HG03097 (cell line): ENCODE data around the gene LMCD1.

Experiments
- ATAC-seq: cut with Tn5 transposase; IDR thresholded peaks from one replicate; pipeline ENCODE4 v1.9.1; 2021; ENCODE audit not compliant: unreplicated experiment, low FRiP score

Gene LMCD1

DNA sequence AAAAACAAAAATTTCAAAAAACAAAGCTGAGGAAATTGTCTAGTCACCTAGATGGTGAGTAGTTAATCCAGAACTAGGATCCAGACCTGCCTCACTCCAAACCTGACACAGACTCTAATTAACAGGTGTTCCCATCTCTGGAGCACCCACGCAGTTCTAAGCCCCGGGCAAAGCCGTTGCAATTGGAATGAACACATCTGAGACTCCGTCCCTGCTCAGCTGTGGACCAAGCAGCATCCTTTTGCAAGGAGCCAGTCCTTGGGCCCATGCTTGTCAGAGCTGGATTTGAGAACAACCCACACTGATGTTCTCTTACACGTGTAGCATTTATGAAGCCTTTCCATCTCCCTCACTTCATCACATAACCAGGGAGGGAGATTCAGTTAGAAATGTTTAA, 54.8 kb downstream of the LMCD1 start:
- no peak for ATAC-seq

DNA sequence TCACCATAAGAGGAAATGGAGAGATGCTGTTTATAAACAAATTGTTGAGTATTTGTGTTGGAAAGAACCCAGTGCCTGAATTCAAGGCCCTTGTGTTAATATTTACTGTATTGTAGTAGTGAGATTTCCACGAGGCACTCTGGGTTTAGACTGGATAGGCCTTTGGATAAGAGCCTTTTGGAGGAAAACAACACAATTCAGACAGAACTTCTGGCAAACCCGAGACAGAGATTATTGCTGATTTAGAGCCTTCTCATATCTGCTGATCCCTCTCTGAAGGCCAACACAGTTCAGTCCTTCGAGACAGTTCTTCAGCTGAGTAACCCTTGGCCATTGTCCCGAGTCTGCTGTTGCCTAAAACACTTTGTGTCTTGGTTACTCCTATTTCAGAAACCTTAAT, 55.7 kb downstream of the LMCD1 start:
- no peak for ATAC-seq

DNA sequence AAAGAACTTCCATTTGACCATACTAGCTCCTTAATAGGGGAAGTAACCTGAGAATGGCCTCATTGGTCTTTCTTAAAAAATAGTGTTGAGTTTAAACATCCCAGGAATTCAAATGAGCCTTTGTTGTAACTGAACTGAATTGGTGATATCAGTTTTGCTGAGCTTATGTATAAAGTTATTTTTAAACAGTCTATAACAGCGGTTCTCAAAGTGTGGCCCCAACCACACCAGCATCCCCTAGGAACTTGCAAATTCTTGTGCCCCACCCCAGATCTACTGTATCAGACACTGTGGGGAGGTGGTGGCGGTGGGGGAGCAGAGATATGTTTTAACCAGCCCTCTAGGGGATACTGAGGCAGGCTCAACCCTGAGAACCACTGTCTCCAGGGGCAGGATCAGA, 57.0 kb downstream of the LMCD1 start:
- ATAC-seq = no peak

DNA sequence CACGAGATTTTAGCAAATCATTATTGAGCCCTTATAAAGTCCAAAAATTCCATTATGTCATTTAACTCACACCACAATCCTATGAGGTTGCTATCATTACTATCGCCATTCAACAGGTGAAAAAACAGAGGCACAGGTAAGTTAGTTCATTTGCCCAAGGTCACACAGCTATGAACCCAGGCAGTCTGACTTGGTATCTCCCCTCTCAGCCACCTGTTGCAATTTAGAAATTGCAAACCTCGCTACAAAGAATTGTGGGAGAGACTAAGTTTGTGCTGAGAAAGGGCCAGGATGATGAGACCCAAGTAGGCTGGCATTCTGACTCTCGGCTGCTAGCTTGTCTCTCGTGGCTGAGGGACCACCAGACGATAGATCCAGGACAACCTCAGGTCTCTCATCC, 57.7 kb downstream of the LMCD1 start:
- no peak for ATAC-seq

DNA sequence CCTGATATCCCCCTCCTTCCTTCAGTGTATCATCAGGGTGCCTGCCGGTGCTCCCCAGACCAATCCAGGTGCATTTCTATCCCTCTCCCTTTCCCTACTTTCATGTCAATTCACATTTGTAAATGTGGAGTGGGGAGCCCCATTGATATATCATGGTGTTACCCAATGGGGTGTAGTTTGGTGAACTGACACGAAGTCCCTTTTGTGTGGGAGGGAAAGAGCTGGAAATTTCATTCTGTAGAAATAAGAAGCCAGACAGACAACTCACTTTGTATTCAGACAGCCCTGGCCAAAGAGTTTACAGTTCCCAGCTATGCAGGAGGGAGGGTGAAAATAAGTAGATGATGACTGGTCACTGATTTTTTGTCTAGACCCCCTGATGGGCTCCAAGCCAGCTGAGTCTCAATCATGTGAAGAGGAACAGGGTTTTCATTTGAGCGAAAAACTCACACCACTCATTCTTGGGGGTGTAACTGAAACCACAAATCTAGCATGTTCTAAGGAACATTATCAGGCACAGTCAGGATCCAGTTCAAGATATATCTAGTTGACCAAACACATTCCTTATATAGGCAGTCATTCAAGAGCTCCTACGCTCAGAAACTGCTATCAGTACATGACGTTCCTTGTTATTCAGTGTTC, 58.9 kb downstream of the LMCD1 start:
- no peak for ATAC-seq

DNA sequence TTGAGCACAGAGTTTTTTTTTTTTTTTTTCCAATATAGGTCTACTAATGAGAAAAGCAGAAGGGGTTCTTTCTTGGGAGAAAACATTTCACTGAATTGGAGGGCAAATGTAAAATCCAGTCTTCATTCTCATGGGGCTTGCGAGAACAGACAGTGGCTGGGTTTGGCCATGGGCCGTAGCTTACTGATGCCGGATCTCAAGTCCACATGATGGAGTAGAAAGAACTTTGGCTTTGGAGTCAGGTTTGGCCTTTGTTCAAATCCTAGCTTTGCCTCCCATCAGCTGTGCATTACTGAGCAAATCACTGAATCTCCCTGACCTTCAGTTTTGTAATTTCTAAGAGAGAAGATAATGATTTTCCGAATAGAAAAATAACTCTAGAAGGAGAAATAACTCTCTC, 59.7 kb downstream of the LMCD1 start:
- no peak for ATAC-seq

DNA sequence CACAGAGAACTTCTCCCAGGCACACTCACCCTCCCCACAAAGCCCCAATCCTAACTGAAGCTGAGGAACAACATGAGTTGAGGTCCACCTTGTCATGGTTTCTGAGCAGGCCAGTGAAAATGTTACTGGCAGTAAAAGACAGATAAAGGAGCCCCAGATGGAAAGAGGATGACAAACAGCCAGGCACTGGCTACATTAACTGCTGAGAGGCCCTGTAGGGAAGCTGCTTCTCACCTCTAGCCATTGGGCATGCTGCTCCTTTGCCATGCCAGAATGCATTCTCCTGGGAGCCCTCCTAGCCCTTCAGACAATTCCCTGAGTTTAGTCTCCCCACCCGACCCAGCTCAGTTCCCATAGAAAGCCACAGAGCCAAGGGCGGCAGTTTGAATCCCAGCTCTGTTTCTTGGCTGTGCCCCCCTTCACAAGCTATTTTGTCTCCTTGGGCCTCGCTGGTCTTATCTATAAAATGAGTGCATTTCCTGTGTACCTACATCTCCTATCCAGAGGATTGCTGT, 60.5 kb downstream of the LMCD1 start:
- ATAC-seq = no peak

DNA sequence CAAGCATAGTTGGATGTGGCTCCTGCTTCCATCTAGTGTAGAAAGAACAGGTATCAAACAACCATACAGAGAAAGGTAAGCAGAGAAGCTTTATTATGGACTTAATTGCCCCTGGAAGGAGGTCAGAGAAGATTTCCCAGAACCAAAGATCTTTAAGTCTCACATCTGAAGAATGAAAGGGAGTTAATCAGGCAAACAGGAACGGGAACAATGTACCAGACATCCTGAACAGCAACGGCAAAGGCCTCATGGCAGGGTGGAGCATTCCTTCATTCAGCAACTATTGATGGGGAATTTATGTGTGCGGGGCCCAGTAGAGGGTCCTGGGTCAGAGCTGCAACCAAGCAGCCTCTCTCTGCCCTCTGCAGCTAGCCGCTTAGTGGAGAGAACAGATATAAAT, 61.5 kb downstream of the LMCD1 start:
- no peak for ATAC-seq

DNA sequence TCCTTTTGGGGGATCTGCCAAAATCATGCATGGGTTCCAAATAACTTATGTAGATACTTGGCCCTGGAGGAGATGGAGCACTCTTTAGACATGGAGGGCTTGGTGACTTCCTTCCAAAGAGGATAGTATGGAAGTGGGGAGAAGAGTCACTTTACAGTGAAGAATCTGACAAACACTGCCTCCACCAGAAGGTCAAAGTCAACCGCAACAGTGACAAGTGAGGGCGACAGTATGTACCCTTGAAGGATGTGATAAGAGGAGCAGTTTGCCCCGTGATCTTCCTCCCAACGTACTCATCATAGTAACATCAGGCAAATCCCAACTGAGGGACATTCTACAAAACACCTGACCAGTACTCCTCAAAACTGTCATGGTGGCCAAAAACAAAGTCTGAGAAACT, 62.0 kb downstream of the LMCD1 start:
- ATAC-seq = no peak

DNA sequence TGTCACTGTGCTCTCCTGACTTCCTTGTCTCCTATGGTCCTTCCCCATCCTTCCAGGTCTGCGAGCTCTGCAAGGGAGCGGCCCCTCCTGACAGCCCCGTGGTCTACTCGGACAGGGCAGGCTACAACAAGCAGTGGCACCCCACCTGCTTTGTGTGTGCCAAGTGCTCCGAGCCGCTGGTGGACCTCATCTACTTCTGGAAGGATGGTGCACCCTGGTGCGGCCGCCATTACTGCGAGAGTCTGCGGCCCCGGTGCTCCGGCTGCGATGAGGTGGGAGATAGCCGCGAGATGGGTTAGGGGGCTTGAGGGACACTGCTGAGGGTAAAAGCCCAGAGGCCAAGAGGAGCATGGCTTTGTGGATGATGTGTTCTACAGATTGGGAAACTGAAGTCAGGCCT, 63.8 kb downstream of the LMCD1 start:
- ATAC-seq = no peak

DNA sequence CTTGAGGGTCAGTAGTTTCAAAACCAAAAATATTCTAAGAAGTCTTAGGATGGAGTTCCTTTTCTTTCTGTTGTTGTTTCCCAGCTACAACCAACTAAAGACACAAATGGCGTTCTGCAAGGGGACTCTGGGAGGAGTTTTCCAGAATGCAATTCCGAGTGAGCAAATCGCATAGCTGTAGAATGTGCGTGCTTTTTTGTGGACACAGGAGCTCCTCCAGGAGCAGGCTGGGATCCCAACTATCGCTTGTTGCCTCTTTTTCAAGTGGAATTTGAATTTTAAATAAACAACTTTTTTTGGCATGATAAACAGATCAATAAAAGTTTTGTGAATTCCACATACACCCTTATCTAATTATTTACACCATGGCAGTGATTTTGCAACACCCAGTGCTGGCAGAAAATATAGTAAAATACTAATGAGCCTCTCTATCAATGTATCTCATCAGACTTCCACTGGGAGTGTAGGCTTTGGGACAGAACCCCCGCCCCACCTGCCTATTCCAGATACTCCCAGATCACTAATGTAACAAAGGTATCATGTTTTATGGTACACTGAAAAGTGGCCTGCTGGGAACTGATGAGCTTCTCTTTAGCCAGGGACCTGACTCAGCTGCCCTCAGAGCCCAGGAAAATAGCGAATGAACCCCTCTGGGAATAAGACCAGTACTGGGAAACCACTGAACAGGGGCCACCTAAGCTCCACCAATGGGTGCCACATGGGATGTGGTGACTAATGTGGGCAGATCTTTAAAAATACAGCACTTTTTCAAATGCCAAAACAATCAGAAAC, 66.4 kb downstream of the LMCD1 start:
- ATAC-seq = no peak

DNA sequence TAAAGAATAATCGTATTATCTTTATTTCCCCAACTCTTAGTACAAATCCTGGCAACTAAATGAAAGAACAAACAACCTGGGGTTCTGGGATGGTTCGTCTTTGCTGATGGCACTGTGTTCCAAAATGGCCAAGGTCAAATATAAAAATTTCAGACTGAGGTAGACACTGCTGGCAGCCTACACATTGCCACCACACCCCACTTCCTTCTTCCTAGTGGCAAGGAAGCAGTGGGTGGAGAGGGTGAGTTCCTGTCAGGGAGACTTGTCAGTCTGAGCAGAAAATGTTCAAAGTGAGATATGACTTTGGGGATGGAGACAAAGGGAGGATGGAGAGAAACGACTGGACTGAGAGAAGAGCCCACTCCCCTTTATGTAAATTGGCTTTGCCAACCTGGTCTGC, 69.6 kb downstream of the LMCD1 start:
- ATAC-seq = no peak

DNA sequence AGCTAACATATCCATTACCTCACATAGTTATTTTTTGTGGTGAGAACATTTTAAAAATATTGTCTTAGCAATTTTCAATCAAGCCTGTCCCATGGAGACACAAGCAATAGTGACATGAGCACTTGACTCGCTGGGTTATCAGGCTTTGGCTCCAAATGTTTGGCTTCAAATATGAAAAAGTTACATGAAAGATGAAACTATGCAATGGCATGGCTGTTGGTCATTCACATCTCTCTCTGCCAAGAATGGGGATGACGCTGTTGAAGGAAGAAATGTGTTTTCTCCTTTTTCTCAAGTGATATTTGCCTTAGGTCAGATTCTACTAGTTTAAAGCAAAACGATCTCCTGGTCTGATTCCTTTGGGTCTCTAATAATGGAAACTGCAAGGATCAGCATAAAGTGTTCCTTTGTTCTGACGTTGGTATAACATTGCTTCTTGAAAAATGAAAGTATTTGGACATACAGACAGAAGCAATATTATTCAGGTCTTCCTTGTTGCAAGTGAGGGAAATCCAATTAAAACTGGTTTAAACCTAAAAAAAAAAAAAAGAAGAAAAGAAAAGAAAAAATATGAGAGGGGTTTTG, 71.8 kb downstream of the LMCD1 start:
- ATAC-seq = no peak

DNA sequence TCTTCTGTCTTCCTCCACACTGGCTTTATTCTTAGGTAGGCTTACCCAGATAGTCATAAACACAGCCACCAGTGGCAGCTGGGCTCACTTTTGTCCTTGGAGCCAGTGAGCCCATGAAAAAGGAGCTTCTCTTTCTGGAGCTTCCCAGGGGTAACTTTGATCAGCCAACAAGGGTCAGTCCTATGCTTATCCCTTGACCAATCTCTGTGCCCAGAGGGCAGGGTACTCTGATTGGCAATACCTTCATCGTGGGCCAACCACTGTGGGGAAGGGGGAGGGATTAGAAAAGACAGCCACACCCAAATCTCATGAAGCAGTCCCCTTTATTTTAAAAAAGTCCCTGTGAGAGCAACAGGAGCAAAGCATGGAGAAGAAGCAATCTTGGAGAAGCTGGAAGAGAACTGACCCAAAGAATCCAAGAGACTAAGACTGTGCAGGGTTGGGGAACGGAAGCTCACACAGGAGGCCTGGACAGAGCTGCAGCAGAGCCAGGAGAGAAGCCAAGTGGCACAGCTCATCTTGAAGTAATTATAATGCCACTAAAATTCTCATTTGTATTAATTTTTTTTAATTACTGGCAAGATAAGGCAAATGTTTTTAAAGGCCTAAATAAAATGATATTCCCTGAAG, 72.5 kb downstream of the LMCD1 start:
- ATAC-seq = no peak

DNA sequence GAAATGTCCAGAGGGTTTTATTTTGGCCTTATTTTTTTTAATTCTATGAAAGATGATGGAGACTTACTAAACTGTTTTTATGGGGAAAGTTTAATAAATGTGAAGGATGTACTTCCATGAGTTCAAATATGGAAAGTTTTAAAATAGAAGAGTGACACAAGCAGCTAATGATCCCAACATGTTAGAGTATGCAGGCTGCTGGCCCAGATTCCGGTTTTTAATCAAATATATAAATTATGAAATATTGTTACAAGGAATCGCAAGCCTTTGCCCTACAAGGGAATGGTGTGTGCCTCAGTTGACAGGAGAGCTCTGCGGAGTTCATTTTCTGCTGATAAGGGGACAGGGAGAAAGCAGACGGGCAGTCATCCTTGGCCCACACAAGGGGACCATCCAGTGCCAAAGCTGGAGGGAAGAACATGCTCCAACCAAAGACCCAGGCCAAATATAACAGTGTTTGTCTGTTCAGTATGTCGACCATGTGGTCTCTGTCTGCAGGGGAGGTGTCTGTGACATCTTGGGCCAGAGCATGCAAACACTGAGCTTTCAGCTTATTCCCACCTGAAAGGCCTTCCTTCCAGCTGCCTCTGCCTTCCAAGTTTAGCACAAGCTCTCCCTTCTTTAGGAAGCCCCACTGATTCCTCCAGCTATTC, 73.2 kb downstream of the LMCD1 start:
- no peak for ATAC-seq

DNA sequence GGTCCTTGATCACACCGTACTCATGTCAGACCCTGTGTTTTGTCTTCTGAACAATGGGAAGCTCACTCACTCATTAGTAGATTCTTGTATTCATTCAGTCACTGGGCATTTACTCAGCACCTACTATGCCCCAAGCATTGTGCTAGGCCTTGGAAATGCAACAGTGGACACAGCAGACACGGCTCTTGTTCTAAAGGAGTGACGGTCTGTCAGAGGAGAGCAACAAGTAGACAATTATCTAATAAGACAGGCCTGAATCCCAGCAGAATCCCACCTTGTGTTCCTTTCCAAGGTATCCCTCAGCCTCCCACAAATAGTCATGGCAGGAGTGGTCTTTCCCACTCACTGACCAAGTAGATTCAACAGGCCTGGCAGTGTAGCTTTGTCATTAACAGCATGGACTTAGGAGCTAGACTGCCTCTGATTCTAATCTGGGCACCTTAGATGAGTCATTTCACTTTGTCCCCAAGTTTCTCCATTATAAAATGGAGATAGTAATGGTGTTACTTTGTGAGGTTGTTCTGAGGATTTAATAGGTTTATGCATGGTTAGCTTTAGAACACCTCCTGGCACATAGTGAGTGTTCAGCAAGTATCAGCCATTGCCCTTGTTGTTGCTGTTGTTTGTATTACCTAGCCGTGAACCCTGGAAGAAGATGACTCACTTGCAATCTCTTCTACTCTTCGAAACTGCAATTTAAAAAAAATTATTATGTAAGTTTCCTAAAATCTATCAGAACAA, 73.9 kb downstream of the LMCD1 start:
- ATAC-seq = no peak

DNA sequence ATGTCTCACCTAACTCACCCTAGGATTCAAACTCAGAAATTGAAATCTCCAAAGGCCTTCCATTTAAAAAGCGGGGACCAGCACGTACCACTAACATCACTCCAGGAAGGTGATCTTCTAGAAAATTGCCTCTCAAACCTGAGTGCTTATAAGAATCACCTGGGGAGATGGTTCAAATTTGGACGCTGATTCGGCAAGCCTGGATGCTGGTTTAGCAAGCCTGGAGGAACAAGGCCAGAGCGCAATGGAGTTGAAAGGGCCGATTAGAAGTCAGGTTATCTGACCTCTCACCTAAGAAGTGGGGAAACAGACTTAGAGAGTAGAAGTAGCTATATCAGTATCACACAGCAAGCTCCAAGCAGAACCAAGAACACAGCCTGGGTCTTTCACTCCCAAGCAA, 74.8 kb downstream of the LMCD1 start:
- ATAC-seq = no peak

DNA sequence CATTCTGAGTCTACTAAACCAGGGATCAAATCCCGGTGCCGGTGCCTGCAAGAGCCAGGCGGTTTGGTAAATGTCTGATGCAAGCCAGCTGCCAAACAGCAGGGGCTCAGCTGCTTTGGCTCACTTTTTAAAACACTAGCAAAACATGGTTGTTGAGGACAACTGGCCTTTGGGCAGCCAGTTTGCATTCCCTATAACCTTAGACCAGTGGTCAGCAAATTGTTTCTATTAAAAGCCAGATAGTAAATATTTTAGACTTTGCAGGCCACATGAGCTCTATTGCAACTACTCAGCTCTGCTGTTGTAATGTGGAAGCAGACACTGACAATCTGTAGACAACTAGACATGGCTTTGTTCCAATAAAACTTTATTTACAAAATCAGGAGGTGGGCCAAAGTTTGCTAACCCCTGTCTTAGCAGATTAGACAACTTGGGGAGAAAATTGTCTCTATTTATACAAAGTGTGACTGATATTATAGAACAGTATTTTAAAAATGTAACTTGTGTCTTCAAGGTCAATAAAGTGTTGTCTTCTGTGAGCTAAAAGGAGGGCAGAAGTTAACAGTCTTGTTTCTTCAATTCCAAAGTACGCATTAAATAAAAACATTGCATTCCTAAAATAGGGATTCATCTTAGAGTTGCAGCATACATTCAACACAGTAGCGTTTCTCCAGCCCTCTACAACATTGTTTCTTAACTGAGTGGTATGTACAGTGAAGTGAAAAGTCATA, 75.4 kb downstream of the LMCD1 start:
- no peak for ATAC-seq

DNA sequence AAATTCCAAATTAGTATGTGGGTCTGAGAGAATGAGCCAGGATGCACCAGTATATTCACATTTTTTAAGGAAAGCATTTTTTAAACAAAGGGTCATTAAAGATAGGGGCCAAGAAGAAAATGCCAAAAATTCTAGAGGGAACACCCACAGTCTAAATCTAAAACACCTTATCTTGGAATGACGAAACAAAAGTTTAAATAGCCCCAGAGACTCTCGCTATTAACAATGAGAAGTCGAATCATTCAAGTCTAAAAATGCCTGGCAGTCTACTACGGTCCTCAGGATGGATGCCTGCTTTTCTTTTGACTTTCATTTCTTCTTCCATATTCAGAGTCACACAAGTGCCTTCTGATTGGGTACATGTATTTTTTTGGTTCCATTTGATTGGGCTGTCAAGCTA, 76.7 kb downstream of the LMCD1 start:
- ATAC-seq = no peak

DNA sequence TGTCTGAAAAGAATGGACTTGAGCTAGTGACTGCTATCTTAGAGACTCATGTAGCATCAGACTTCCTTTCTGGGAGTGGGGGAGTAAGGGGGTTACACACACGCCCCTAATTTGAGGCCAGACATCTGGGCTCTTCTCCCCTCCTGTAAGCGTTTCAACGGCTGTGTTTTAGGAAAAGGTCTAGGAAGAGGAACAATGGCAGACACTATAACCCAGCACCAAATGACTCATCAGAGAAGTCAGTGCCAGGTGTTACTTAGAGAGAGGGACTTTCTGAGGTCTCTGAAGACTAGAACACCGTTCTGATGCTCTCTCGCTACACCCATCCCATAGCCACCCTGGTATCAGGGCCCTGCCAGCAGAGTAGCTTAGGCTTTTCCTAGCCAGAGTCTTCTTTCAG, 77.5 kb downstream of the LMCD1 start:
- ATAC-seq = peak; percentile 95
